K562 (cell line): Measurements from ENCODE around the gene SLC7A6OS. TPM values are rescaled to one million over a fixed set of nuclear protein-coding genes. Genes with fewer than 3 reads are reported as not detected.

Source experiments
- CBX8 ChIP-seq: fragments of 200-600 bp; sonication (generic); IDR thresholded peaks from 2 replicates; pipeline ENCODE4 v1.6.1; 2012; ENCODE audit warnings: borderline replicate concordance, mixed run types, low read depth, mild to moderate bottlenecking, moderate library complexity, mixed read lengths, low read length, control low read depth, inconsistent platforms; ENCODE audit not compliant: poor library complexity, severe bottlenecking; ENCODE audit errors: extremely low read depth
- CREBBP ChIP-seq: IDR thresholded peaks from one replicate; pipeline ENCODE4 v1.6.1; 2012; ENCODE audit warnings: low read depth, mild to moderate bottlenecking, control low read depth, inconsistent platforms, low read length
- DACH1 ChIP-seq: fragments of 450-650 bp; IDR thresholded peaks from 2 replicates; pipeline ENCODE4 v1.6.1; 2018; ENCODE audit not compliant: partially characterized antibody
- DEAF1 ChIP-seq: fragments of 450-650 bp; formaldehyde crosslinking; IDR thresholded peaks from 2 replicates; pipeline ENCODE4 v1.4.0; 2020; ENCODE audit warnings: mild to moderate bottlenecking, moderate library complexity
- GTF2A2 ChIP-seq: IDR thresholded peaks from 2 replicates; pipeline ENCODE4 v1.6.1; 2016; ENCODE audit warnings: mild to moderate bottlenecking, missing genetic modification characterization, missing compliant biosample characterization
- GTF2E2 ChIP-seq: fragments of 200-800 bp; sonication (Bioruptor generic); IDR thresholded peaks from 2 replicates; pipeline ENCODE4 v1.6.1; 2016; ENCODE audit warnings: missing genetic modification characterization, missing compliant biosample characterization
- HDAC1 ChIP-seq, 2 experiments: fragments of 450-650 bp; IDR thresholded peaks; 2 replicates each; pipeline ENCODE4 v1.6.1; 2016 to 2017; ENCODE audit warnings: inconsistent platforms in 1 of 2, mild to moderate bottlenecking in 1 of 2, moderate library complexity in 1 of 2
- HDAC8 ChIP-seq: fragments of 450-650 bp; IDR thresholded peaks from 2 replicates; pipeline ENCODE4 v1.6.1; 2016; ENCODE audit warnings: mild to moderate bottlenecking, missing genetic modification characterization, moderate library complexity, missing compliant biosample characterization
- HNRNPLL ChIP-seq: fragments of 200-400 bp; formaldehyde crosslinking; IDR thresholded peaks from 2 replicates; pipeline ENCODE4 v1.6.1; 2017; ENCODE audit warnings: low read length, low read depth, mild to moderate bottlenecking; ENCODE audit not compliant: poor library complexity, severe bottlenecking
- KDM1A ChIP-seq, 2 experiments: fragments of 450-650 bp; IDR thresholded peaks; 2 replicates each; pipeline ENCODE4 v1.6.1; 2016; ENCODE audit warnings: mild to moderate bottlenecking in 2 of 2
- KLF13 ChIP-seq: fragments of 450-650 bp; IDR thresholded peaks from 2 replicates; pipeline ENCODE4 v1.6.1; 2016; ENCODE audit warnings: missing genetic modification characterization, low read depth, mild to moderate bottlenecking, missing compliant biosample characterization, moderate library complexity, borderline replicate concordance
- PHF21A ChIP-seq: fragments of 450-650 bp; IDR thresholded peaks from 2 replicates; pipeline ENCODE4 v1.6.1; 2017; ENCODE audit warnings: low read depth, borderline replicate concordance
- RBFOX2 ChIP-seq: fragments of 200-400 bp; formaldehyde crosslinking; IDR thresholded peaks from 2 replicates; pipeline ENCODE4 v1.6.1; 2017; ENCODE audit warnings: low read depth, mild to moderate bottlenecking, low read length, moderate library complexity
- TAF9B ChIP-seq: fragments of 450-650 bp; IDR thresholded peaks from 2 replicates; pipeline ENCODE4 v1.6.1; 2018; ENCODE audit warnings: mild to moderate bottlenecking; ENCODE audit not compliant: partially characterized antibody
- TEAD1 ChIP-seq, 2 experiments: fragments of 450-650 bp in 1 of 2; sonication (generic) in 1 of 2; formaldehyde crosslinking; IDR thresholded peaks; 2 replicates each; pipeline versions ENCODE4 v1.4.0 to v1.8.0; 2020 to 2022; ENCODE audit warnings: mild to moderate bottlenecking in 2 of 2, missing genetic modification reagents in 1 of 2
- ZBTB1 ChIP-seq: sonication (generic); formaldehyde crosslinking; IDR thresholded peaks from 2 replicates; pipeline ENCODE4 v1.8.1; 2023; ENCODE audit warnings: missing genetic modification reagents, low read depth, mild to moderate bottlenecking, borderline replicate concordance
- ZNF584 ChIP-seq: fragments of 200-800 bp; sonication (Bioruptor generic); IDR thresholded peaks from 2 replicates; pipeline ENCODE4 v1.6.1; 2016; ENCODE audit warnings: low read depth, mild to moderate bottlenecking, missing genetic modification characterization, missing compliant biosample characterization
- ZNF778 ChIP-seq: fragments of 450-650 bp; formaldehyde crosslinking; IDR thresholded peaks from 2 replicates; pipeline ENCODE4 v1.4.0; 2020; ENCODE audit warnings: mild to moderate bottlenecking, moderate library complexity
- polyA plus RNA-seq, 8 experiments: library from polyadenylated mRNA; depleted of rRNA in 4 of 8; stranded (reverse) in 5 of 8; unstranded in 3 of 8; fragments of >200 nt; fragmentation: Nextera tagmentation in 2 of 8; fragmentation: Illumina TruSeq in 1 of 8; extraction: Ambion mirVana in 2 of 8; extraction: Trizol in 1 of 8; gene quantifications; 2 replicates each; pipeline versions ENCODE4 v1.2.1 to v1.2.3, GENCODE V29; 2011 to 2014; ENCODE audit warnings: inconsistent platforms in 1 of 8, missing spikeins in 1 of 8
- total RNA-seq, 7 experiments: library from RNA; depleted of rRNA in 6 of 7; stranded (reverse); fragments of >200 nt in 6 of 7; fragmentation: Illumina TruSeq in 2 of 7; extraction: Trizol in 2 of 7; gene quantifications; 2 replicates each; pipeline versions ENCODE4 v1.2.1 to v1.2.3, GENCODE V29; 2011 to 2021; ENCODE audit warnings: low replicate concordance in 1 of 7
- TF ChIP-seq, protein P1 (sequence below): fragments of 250-450 bp; sonication (Bioruptor Pico); IDR thresholded peaks from 2 replicates; pipeline ENCODE4 v1.8.0; 2021; ENCODE audit warnings: borderline replicate concordance, mild to moderate bottlenecking, moderate library complexity; ENCODE audit not compliant: poor library complexity, severe bottlenecking
- TF ChIP-seq, protein P2 (sequence below), 2 experiments: fragments of 450-650 bp; IDR thresholded peaks; 2 replicates each; pipeline ENCODE4 v1.6.1; 2018; ENCODE audit warnings: mild to moderate bottlenecking in 2 of 2, low read depth in 1 of 2; ENCODE audit not compliant: partially characterized antibody in 2 of 2

The SLC7A6OS gene
- total and polyA plus RNA-seq, 9 of the 15 experiments (the other 6 are each of a cell fraction or from before 2014, with no cell fraction given) = 2.7 to 23.6 (median 17.2) TPM

- TF ChIP-seq, protein P1, sequence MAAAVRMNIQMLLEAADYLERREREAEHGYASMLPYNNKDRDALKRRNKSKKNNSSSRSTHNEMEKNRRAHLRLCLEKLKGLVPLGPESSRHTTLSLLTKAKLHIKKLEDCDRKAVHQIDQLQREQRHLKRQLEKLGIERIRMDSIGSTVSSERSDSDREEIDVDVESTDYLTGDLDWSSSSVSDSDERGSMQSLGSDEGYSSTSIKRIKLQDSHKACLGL = no peak
- TF ChIP-seq ZBTB1 (CRISPR knock-in tag) (peak; percentile 54; the same call in 1 of the 2 replicates), DACH1 (peak; percentile 50), HDAC8 (no peak), ZNF778 (CRISPR knock-in tag) (no peak), KLF13 (tag) (no peak), ZNF584 (CRISPR knock-in tag) (no peak), PHF21A (no peak), TEAD1 (CRISPR knock-in tag; IDR thresholded peaks at IDR 0.05) (peak; percentile 47 to 62; a peak in 1 of 4 replicates), GTF2E2 (tag) (peak; percentile 20; the same call in 1 of the 2 replicates), DEAF1 (peak; percentile 44; the same call in 1 of the 2 replicates), GTF2A2 (tag) (no peak), CREBBP (no peak), RBFOX2 (peak; percentile 89), CBX8 (no peak), KDM1A (IDR thresholded peaks at IDR 0.05) (no peak), TAF9B (no peak), HDAC1 (IDR thresholded peaks at IDR 0.05) (peak in 1 of 2 experiments; percentile 77; a peak in 2 of 4 replicates), HNRNPLL (peak; percentile 98)
- TF ChIP-seq, protein P2, sequence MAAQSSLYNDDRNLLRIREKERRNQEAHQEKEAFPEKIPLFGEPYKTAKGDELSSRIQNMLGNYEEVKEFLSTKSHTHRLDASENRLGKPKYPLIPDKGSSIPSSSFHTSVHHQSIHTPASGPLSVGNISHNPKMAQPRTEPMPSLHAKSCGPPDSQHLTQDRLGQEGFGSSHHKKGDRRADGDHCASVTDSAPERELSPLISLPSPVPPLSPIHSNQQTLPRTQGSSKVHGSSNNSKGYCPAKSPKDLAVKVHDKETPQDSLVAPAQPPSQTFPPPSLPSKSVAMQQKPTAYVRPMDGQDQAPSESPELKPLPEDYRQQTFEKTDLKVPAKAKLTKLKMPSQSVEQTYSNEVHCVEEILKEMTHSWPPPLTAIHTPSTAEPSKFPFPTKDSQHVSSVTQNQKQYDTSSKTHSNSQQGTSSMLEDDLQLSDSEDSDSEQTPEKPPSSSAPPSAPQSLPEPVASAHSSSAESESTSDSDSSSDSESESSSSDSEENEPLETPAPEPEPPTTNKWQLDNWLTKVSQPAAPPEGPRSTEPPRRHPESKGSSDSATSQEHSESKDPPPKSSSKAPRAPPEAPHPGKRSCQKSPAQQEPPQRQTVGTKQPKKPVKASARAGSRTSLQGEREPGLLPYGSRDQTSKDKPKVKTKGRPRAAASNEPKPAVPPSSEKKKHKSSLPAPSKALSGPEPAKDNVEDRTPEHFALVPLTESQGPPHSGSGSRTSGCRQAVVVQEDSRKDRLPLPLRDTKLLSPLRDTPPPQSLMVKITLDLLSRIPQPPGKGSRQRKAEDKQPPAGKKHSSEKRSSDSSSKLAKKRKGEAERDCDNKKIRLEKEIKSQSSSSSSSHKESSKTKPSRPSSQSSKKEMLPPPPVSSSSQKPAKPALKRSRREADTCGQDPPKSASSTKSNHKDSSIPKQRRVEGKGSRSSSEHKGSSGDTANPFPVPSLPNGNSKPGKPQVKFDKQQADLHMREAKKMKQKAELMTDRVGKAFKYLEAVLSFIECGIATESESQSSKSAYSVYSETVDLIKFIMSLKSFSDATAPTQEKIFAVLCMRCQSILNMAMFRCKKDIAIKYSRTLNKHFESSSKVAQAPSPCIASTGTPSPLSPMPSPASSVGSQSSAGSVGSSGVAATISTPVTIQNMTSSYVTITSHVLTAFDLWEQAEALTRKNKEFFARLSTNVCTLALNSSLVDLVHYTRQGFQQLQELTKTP (IDR thresholded peaks at IDR 0.05; ENCODE audit: low read depth in 1 of 2, partially characterized antibody in 2 of 2) = no peak
Measured at GRCh38 chr16:68264128-68265077, 46.3 kb downstream of the SLC7A6OS start, which contains the start of gene SLC7A6 (continued).
